ENCODE data around the gene ADCY5. TPM values are rescaled to one million over a fixed set of nuclear protein-coding genes. Genes with fewer than 3 reads are reported as not detected.

Gene ADCY5
- total RNA-seq, 1 experiment from 2014 or later: 0.49 TPM

DNA sequence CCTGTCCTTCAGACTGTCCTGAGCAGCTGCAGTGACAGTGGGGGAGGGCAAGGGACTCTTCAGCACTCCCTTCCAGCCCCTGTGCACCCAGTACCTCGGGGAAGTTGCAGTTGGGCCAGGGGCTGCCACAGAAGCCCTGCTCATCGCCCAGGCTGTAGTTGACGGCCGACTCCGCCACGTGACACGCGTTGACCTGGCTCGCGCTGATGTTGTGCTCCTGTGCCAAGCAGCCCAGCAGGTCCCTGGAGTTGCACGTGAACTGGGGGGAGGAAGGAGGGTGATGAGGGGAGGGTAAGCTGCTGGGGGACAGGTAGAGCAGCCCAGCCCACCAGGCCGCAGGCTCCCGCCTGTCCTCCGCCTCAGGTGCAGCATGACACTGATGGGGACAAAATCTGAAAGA lies 145.9 kb downstream of the ADCY5 start:
- TF ChIP-seq ELF1 (IDR thresholded peaks at IDR 0.05; ENCODE audit: borderline replicate concordance, low read depth) (no peak), CBX3 (IDR thresholded peaks at IDR 0.05; ENCODE audit: low read depth) (no peak), SRF (IDR thresholded peaks at IDR 0.05; ENCODE audit: low read depth) (no peak)
- TF ChIP-seq, protein P1, sequence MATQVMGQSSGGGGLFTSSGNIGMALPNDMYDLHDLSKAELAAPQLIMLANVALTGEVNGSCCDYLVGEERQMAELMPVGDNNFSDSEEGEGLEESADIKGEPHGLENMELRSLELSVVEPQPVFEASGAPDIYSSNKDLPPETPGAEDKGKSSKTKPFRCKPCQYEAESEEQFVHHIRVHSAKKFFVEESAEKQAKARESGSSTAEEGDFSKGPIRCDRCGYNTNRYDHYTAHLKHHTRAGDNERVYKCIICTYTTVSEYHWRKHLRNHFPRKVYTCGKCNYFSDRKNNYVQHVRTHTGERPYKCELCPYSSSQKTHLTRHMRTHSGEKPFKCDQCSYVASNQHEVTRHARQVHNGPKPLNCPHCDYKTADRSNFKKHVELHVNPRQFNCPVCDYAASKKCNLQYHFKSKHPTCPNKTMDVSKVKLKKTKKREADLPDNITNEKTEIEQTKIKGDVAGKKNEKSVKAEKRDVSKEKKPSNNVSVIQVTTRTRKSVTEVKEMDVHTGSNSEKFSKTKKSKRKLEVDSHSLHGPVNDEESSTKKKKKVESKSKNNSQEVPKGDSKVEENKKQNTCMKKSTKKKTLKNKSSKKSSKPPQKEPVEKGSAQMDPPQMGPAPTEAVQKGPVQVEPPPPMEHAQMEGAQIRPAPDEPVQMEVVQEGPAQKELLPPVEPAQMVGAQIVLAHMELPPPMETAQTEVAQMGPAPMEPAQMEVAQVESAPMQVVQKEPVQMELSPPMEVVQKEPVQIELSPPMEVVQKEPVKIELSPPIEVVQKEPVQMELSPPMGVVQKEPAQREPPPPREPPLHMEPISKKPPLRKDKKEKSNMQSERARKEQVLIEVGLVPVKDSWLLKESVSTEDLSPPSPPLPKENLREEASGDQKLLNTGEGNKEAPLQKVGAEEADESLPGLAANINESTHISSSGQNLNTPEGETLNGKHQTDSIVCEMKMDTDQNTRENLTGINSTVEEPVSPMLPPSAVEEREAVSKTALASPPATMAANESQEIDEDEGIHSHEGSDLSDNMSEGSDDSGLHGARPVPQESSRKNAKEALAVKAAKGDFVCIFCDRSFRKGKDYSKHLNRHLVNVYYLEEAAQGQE (IDR thresholded peaks at IDR 0.05; ENCODE audit: low read depth): no peak
- H3K9me2 ChIP-seq (ENCODE audit: insufficient read depth): no peaks in the 10 kb centered on the region
- H3K27me3 ChIP-seq (ENCODE audit: insufficient read depth, low read length): peaks cover 6% of the 10 kb centered on the region; the same call in 1 of the 2 replicates
- H3K4me3 ChIP-seq (replicated peaks in 1 of 2; ENCODE audit: low read depth in 1 of 2, low read length in 2 of 2): no peak overlapping the region
- intact Hi-C loops (cut with micrococcal nuclease): no loop called here
- H3K4me1 ChIP-seq (ENCODE audit: control insufficient read depth in 1 of 2, insufficient read depth in 2 of 2, low read length in 2 of 2): no peaks in the 10 kb centered on the region
- no peak overlapping the region for H2AFZ ChIP-seq (ENCODE audit: low read depth, low read length, poor library complexity, severe bottlenecking)
- H3K4me2 ChIP-seq (ENCODE audit: low read length): no peak overlapping the region
- POLR2A ChIA-PET: no interaction called here
- H4K20me1 ChIP-seq (ENCODE audit: insufficient read depth): no peaks in the 10 kb centered on the region
- no peak overlapping the region for H3K9ac ChIP-seq (ENCODE audit: low read length)
- no peaks in the 10 kb centered on the region for H3K36me3 ChIP-seq (ENCODE audit: control insufficient read depth in 1 of 2, insufficient read depth in 2 of 2, low read length in 2 of 2)
- CTCF ChIA-PET: no interaction called here
- no peak overlapping the region for H3K27ac ChIP-seq (ENCODE audit: low read depth, low read length)
- DNase-seq (ENCODE audit: low read depth, low spot score) (no peak), ATAC-seq (no peak)
- RAD21 ChIA-PET (ENCODE audit: low non-redundant PET in 1 of 2, low total read pairs in 2 of 2, uncharacterized antibody in 2 of 2, unreplicated experiment in 2 of 2): no interaction called here
- no peaks in the 10 kb centered on the region for H3K9me3 ChIP-seq (ENCODE audit: control insufficient read depth in 1 of 2, insufficient read depth in 1 of 2, low read depth in 1 of 2, low read length in 2 of 2)
- BruUV-seq (replicated peaks): no TSS peak
- H3K79me2 ChIP-seq (ENCODE audit: insufficient read depth, low read length): no peaks in the 10 kb centered on the region

DNA sequence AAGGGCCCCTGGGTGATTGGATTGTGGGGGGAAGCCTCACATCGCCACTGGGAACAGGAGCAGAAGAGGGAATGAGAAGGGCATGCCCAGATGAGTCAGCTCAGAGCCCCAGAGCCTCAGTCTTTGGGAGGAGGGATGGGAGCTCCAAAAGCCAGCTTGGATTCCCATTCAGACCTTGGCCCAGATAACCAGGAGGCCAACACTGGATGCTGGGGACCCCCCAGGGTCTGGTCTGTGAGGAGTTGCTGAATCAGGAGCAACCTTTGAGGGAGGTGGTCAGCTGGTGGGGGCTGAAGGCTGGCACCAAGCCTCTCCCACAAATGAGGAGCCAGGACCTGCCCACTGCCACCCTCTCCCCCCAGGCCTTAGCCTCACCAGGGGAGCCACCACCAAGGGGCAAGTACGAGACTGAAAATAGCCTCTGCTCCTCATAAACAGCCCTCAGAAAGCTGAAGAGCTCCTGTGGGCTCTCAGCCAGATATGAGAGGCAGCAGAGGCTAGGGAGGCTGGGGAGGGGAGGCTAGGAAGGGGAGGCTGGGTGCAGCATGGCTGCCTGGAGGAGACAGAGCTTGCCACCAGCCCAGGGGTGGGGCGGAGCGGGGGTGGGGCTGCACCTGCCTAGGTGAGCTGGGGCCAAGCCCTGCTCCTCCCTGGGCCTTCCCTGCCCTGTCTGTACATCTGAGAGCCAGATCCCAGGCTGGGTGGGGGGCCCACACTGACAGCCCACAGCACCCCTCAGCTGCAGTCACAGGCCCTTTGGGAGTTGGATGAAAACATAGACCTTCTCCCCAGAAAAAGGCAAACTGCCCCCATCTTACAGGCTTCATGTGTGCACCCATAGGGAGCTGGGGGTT lies 147.3 kb downstream of the ADCY5 start:
- ATAC-seq: no peak
- H3K4me2 ChIP-seq (ENCODE audit: low read length): no peak overlapping the region
- H3K9ac ChIP-seq (ENCODE audit: low read length): no peak overlapping the region
- no TSS peak for BruUV-seq (replicated peaks)
- no peaks in the 10 kb centered on the region for H4K20me1 ChIP-seq (ENCODE audit: insufficient read depth)
- no peak overlapping the region for H3K4me3 ChIP-seq (replicated peaks in 1 of 2; ENCODE audit: low read depth in 1 of 2, low read length in 2 of 2)
- no peak overlapping the region for H2AFZ ChIP-seq (ENCODE audit: low read depth, low read length, poor library complexity, severe bottlenecking)
- CTCF ChIA-PET: no interaction called here
- H3K9me3 ChIP-seq (ENCODE audit: control insufficient read depth in 1 of 2, insufficient read depth in 1 of 2, low read depth in 1 of 2, low read length in 2 of 2): no peaks in the 10 kb centered on the region
- TF ChIP-seq EGR1 (IDR thresholded peaks at IDR 0.05; ENCODE audit: low read depth): no peak
- no peak for TF ChIP-seq JUND (IDR thresholded peaks at IDR 0.05)
- TF ChIP-seq TCF7L2 (IDR thresholded peaks at IDR 0.05; ENCODE audit: borderline replicate concordance, extremely low read depth, insufficient read depth, insufficient read length): no peak
- no peak for TF ChIP-seq FOSL1 (IDR thresholded peaks at IDR 0.05; ENCODE audit: low read depth)
- no peak for TF ChIP-seq SP1 (IDR thresholded peaks at IDR 0.05; ENCODE audit: low read depth)
- no peak for TF ChIP-seq ZNF274 (IDR thresholded peaks at IDR 0.05; ENCODE audit: low read depth, low read length)
- no peak for TF ChIP-seq ZFX (IDR thresholded peaks at IDR 0.05)
- intact Hi-C loops (cut with micrococcal nuclease): no loop called here
- no peak for DNase-seq (ENCODE audit: low read depth, low spot score)
- RAD21 ChIA-PET (ENCODE audit: low non-redundant PET in 1 of 2, low total read pairs in 2 of 2, uncharacterized antibody in 2 of 2, unreplicated experiment in 2 of 2): no interaction called here
- peaks cover 2% of the 10 kb centered on the region; the same call in 1 of the 2 replicates for H3K27me3 ChIP-seq (ENCODE audit: insufficient read depth, low read length)
- H3K9me2 ChIP-seq (ENCODE audit: insufficient read depth): no peaks in the 10 kb centered on the region
- no peaks in the 10 kb centered on the region for H3K79me2 ChIP-seq (ENCODE audit: insufficient read depth, low read length)
- H3K27ac ChIP-seq (ENCODE audit: low read depth, low read length): no peak overlapping the region
- H3K4me1 ChIP-seq (ENCODE audit: control insufficient read depth in 1 of 2, insufficient read depth in 2 of 2, low read length in 2 of 2): no peaks in the 10 kb centered on the region
- POLR2A ChIA-PET: no interaction called here
- no peaks in the 10 kb centered on the region for H3K36me3 ChIP-seq (ENCODE audit: control insufficient read depth in 1 of 2, insufficient read depth in 2 of 2, low read length in 2 of 2)
